GM18498 (cell line): ENCODE data around the gene RSRP1.

ENCODE experiments used
- ATAC-seq: cut with Tn5 transposase; IDR thresholded peaks from one replicate; pipeline ENCODE4 v1.9.1; 2021; ENCODE audit warnings: mild to moderate bottlenecking, moderate library complexity; ENCODE audit not compliant: unreplicated experiment

RSRP1 gene

GRCh38 chr1:25219661-25220251, 27.5 kb downstream of the RSRP1 start:
- ATAC-seq, result no peak

GRCh38 chr1:25217598-25218232, 29.5 kb downstream of the RSRP1 start:
- no peak for ATAC-seq

GRCh38 chr1:25217015-25217414, 30.2 kb downstream of the RSRP1 start:
- no peak for ATAC-seq

GRCh38 chr1:25216123-25216522, 31.1 kb downstream of the RSRP1 start:
- ATAC-seq, result no peak

- no peak for ATAC-seq
Observed at GRCh38 chr1:25212725-25213124, 34.5 kb downstream of the RSRP1 start.

DNA sequence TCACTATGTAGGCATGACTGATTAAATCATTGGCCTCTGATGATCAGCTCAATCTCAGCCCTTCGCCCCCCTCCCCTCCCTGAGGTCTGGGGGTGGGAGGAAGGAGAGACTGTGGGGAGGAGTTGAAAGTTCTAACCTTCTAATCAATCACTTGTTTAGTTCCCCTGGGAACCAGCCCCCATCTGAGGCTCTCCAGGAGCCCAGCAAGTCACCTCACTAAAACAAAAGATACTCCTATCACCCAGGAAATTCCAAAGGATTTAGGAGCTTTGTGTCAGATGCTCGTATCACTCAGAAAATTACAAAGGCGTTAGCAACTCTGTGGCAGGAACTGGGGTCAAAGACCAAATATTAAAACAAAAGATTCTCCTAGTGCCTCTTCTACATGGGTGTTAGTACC, 36.5 kb downstream of the RSRP1 start:
- no peak for ATAC-seq

DNA sequence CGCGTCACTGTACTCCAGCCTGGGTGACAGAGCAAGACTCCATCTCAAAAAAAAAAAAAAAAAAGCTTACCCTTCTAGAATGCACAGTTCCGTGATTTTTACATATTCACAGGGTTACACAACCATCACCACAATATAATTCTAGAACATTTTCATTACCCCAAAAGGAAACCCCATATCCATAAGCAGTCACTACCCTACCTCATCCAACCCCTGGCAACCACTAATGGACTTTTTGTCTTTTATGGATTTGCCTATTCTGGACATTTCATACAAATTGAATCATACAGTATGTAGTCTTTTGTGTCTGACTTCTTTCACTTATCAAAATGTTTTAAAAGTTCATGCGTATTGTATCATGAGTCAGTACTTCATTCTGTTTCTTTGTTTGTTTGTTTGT, 37.7 kb downstream of the RSRP1 start:
- no peak for ATAC-seq

- ATAC-seq, result no peak
Observed at GRCh38 chr1:25208561-25209222, 38.6 kb downstream of the RSRP1 start.

DNA sequence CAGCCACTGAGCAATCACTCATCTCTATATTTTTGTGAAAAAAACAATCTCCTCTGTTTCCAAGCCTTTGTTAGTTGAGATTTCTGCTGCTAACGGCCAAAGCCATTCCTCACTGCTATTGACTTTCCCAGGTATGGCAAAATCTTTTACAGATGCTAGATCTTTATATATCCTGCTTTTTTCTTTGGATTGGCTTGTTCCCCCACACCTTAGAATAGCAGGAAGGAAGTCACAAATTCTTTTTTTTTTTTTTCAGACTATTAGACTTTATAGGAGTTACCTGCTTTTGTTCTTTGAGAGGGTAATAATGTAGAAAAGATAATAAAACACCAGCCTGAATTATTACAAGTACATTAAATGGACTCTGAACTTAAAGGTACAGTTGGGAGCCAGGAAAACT, 39.2 kb downstream of the RSRP1 start:
- no peak for ATAC-seq

DNA sequence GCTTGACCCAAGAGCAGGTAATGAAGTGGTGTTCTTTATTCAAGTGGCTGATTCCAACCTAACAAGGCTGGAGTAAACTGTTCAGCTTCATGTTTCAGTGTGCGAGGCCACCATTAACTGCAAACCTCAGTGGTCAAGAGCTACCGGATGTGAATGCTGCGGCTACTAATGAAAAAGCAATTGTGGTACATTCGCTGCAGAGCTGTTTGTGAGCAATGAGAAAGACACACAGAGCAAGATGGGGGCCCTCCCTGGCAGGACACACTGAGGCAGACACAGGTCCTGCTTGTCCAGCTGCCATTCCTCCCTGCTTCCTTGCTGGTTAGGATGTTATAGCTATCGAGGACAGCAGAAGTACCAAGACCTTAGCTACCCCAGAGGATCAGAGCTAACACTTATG, 41.1 kb downstream of the RSRP1 start:
- ATAC-seq, result no peak

- no peak for ATAC-seq
Observed at GRCh38 chr1:25205786-25206185, 41.5 kb downstream of the RSRP1 start.

DNA sequence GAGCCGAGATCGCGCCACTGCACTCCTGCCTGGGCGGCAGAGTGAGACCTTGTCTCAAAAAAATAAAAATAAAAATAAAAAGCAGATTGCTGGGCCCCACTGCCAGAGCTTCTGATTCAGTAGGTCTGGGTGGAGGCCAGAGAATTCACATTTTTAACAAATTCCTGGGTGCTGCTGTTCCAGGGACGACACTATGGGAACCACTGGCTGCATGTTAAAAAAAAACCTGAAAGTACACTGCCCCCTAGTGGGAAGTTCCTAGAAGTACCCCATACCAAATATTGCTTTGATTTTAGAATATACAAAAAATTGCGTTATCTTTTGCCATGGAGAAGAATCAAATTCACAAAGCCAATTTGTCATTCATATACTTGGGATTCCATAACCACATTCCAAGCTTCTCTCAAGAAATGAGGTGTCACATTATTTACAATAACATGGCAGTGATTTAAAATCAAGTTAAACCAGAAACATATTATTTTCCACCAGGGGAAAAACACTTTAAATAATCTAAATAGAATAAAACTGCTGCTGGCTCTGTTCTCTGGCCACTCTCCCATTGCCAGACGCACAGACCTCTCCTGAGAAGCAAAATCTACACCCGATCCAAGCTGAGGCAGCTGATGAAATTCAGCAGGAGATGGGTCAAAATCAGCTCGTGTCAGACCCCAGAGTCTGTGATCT, 42.3 kb downstream of the RSRP1 start:
- ATAC-seq, result no peak

DNA sequence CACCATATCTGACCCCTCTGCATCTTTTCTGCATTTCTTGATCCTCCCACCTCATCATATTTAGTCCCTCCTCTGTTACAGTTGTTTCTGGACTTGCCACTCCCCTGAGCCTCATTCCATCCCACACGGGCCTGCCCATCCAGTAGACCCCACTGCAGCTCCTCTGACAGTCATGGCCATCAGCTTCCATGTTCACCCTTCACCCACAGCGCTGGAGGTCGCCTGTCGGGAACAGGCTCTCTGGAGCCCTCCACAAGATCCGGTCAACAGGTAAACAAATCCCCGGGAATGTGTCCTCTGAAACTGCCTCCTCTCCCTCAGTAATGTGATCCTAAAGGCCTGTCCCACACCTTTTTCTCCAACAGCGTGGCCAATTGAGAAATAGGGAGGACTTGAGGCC, 46.2 kb downstream of the RSRP1 start:
- ATAC-seq, result no peak

DNA sequence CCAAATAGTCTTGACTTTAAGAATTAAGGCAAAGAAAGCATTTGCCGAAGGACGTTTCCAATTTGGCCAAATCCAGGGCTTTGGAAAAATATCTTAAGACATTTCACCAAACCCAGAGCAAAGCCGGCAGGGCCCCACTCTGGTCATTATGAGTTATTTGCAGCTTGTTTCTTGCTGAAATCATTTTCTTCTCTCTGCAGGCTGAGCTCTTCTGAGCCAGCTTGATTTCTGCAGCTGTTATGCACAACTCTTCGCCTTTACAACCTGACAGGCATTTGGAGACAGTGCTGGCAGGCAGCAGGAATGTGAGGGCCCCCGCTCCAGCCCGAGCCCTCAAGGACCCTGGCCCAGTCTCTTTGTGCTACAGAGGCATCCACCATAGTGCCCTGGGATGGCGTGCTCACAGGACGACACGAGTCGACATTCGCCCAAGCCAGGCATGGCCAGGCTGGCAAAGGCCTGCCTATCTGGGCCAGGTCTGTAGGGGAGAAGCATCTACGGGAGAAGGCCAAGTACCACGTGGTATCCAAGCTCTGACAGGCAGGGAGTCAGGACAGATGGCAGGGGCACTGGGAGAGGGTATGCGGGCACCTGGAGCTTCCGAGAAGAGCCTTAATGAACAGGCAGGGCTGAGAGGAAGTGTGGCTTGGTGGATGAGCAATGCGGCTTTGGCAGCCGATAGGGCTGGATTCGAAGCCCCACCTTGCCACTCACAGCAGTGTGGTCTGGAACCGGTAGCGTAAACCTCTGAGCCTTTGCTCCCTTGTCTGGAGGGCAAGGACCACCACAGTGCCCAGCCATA, 47.2 kb downstream of the RSRP1 start:
- ATAC-seq, result no peak

- ATAC-seq, result no peak
Observed at GRCh38 chr1:25198663-25199252, 48.5 kb downstream of the RSRP1 start.

DNA sequence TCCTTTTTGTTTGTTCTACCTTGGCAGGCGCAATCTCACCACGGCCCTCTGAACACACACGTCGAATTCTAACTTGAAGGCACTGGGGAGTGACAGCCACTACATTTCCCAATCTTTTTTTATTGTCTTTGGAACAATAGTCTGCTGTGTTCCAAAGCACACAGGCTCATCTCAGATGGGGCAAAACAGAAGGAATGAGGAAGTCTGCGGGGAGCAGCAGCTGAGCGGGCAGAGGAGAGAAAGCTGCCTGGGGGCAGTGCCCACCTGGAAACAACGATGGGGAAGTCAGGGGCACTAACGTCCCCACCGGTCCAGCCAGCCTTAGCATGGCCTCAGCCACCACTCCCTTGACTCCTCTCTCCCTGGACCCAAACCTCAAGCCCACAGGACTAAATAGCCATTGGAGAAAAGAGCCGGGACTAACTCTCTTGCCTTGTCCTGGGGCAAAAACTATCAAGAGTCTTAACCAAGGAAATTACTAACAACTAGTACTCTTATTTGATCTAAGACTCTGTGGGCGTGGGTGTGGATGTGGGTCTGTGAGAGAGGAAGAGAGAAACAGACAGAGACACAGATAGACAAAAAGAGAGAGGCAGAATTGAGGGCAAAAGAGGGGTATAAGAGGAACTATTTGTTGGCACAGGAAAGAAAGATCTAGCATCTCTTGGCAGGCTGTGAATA, 49.1 kb downstream of the RSRP1 start:
- no peak for ATAC-seq

DNA sequence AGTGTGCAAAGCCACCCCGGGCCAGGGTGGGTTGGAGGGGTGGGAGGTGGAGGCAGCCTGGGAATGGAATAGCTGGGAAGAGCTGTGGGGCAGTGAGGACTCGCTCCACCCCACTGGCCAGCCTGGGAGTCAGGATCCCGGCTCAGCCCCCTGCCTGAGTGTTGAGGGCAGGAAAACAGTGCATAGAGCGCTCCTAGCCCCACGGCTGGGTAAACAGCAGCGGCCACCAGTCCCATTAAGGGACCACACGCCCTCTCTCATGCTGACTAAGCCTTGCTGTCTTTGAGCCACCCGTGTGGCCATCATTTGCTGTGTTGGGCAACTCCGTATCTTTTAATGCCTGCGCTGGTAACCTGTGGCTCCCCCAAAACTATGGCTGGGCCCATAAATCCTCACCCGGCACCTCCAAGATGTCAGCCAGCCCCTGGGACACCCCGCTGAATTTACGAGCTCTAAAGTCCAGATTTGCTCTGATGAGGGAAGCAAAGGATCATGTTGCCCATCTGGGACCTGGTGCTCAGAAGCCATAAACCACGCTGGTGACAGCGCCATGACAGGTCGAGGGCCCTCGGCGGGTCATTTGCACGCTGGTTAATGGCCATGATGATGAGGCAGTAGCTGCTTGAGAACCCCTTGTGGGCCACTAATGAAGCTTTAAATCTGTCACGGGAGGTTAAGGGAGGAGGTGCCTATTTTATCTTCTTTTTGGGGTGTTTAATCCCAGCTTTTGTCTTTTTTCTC, 49.8 kb downstream of the RSRP1 start:
- ATAC-seq, result no peak

GRCh38 chr1:25196830-25197229, 50.4 kb downstream of the RSRP1 start:
- ATAC-seq, result no peak

DNA sequence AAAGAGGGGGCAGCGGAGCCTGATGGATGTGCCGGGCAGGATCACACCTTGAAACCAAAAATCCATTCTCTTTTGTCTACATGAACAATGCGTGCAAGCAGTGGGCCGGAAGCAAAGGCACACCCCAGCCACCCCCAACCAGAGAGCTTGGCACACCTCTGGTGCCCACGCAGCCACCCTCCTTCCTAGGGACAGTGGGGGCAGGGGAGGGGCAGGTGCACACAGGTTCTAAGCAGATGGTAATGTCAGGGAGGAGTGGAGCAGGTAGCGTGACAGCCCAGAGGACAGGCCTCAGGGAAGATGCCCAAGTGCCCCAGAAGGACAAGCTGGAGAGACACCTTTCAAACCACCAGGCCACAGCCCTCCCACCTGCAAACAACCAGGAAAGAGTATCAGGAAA, 51.4 kb downstream of the RSRP1 start:
- no peak for ATAC-seq
